Liver (tissue), 9 donors: Measurements from ENCODE around the gene IL33. TPM values are rescaled to one million over a fixed set of nuclear protein-coding genes. Genes with fewer than 3 reads are reported as not detected.

ENCODE experiments used
- DNase-seq: peaks from one replicate; pipeline ENCODE4 v3.0.0-alpha.2; 2017; ENCODE audit warnings: low spot score
- H3K27ac ChIP-seq, 2 donors: one replicate each; pipeline ENCODE4 v1.7.0; 2013; ENCODE audit warnings: inconsistent platforms in 2 of 2, low read length in 2 of 2, control low read depth in 1 of 2, low read depth in 1 of 2, mild to moderate bottlenecking in 1 of 2
- H3K27me3 ChIP-seq, 4 donors: one replicate each; pipeline versions ENCODE4 v1.6.1 to v1.7.0; 2013; ENCODE audit warnings: low read length in 3 of 4, inconsistent platforms in 1 of 4, mild to moderate bottlenecking in 1 of 4, moderate library complexity in 1 of 4; ENCODE audit not compliant: control insufficient read depth in 4 of 4, insufficient read depth in 4 of 4
- H3K36me3 ChIP-seq, 4 donors: one replicate each; pipeline versions ENCODE4 v1.6.1 to v1.7.0; 2013; ENCODE audit warnings: low read length in 3 of 4, mild to moderate bottlenecking in 3 of 4, low read depth in 1 of 4, moderate library complexity in 1 of 4; ENCODE audit not compliant: control insufficient read depth in 4 of 4, insufficient read depth in 3 of 4
- H3K4me1 ChIP-seq, 4 donors: one replicate each; pipeline versions ENCODE4 v1.6.1 to v1.7.0; 2013; ENCODE audit warnings: low read length in 3 of 4, mild to moderate bottlenecking in 3 of 4, moderate library complexity in 1 of 4; ENCODE audit not compliant: control insufficient read depth in 4 of 4, insufficient read depth in 4 of 4
- H3K4me3 ChIP-seq, 3 donors: one replicate each; pipeline versions ENCODE4 v1.6.1 to v1.7.0; 2013; ENCODE audit warnings: low read length in 3 of 3, control low read depth in 1 of 3, low read depth in 1 of 3, mild to moderate bottlenecking in 1 of 3
- H3K9ac ChIP-seq, 2 donors: one replicate each; pipeline ENCODE4 v1.7.0; 2013; ENCODE audit warnings: low read length in 2 of 2, mild to moderate bottlenecking in 2 of 2, moderate library complexity in 2 of 2, control low read depth in 1 of 2, low read depth in 1 of 2
- H3K9me3 ChIP-seq, 4 donors: one replicate each; pipeline versions ENCODE4 v1.6.1 to v1.7.0; 2013; ENCODE audit warnings: low read length in 3 of 4; ENCODE audit not compliant: control insufficient read depth in 4 of 4
- CTCF ChIP-seq: fragments of 150-350 bp; IDR thresholded peaks from 2 replicates; pipeline ENCODE4 v1.5.1; 2017; ENCODE audit warnings: improper control_type of control experiment, low read depth, low read length; ENCODE audit not compliant: missing input control
- EGR1 ChIP-seq, 2 donors: IDR thresholded peaks; 2 replicates each; pipeline ENCODE4 v1.6.1; 2016 to 2018; ENCODE audit warnings: antibody characterized with exemption in 2 of 2, low read depth in 2 of 2
- FOXA2 ChIP-seq: IDR thresholded peaks from 2 replicates; pipeline ENCODE4 v1.6.1; 2016; ENCODE audit warnings: antibody characterized with exemption
- GABPA ChIP-seq, 2 donors: IDR thresholded peaks in 1 of 2; conservative IDR thresholded peaks in 1 of 2; 2 replicates each; pipeline ENCODE4 v1.6.1; 2016; ENCODE audit warnings: antibody characterized with exemption in 2 of 2, mild to moderate bottlenecking in 1 of 2, moderate library complexity in 1 of 2
- HNF4A ChIP-seq, 2 donors: conservative IDR thresholded peaks; 2 replicates each; pipeline ENCODE4 v1.6.1; 2016; ENCODE audit warnings: antibody characterized with exemption in 2 of 2, mild to moderate bottlenecking in 2 of 2
- JUND ChIP-seq, 2 donors: IDR thresholded peaks; 2 replicates each; pipeline ENCODE4 v1.6.1; 2016; ENCODE audit warnings: antibody characterized with exemption in 2 of 2
- MAX ChIP-seq: IDR thresholded peaks from 2 replicates; pipeline ENCODE4 v1.6.1; 2016; ENCODE audit warnings: antibody characterized with exemption
- NR2F2 ChIP-seq: IDR thresholded peaks from 2 replicates; pipeline ENCODE4 v1.6.1; 2016; ENCODE audit warnings: antibody characterized with exemption
- RAD21 ChIP-seq, 2 donors: IDR thresholded peaks; 2 replicates each; pipeline ENCODE4 v1.6.1; 2016; ENCODE audit warnings: antibody characterized with exemption in 2 of 2, mild to moderate bottlenecking in 2 of 2
- RXRA ChIP-seq, 2 donors: IDR thresholded peaks; 2 replicates each; pipeline ENCODE4 v1.6.1; 2017 to 2018; ENCODE audit warnings: antibody characterized with exemption in 2 of 2, mild to moderate bottlenecking in 1 of 2
- TAF1 ChIP-seq: conservative IDR thresholded peaks from 2 replicates; pipeline ENCODE4 v1.6.1; 2016; ENCODE audit warnings: antibody characterized with exemption, mild to moderate bottlenecking
- YY1 ChIP-seq: IDR thresholded peaks from 2 replicates; pipeline ENCODE4 v1.6.1; 2016; ENCODE audit warnings: antibody characterized with exemption, mild to moderate bottlenecking
- ZBTB33 ChIP-seq: IDR thresholded peaks from 2 replicates; pipeline ENCODE4 v1.6.1; 2016; ENCODE audit warnings: antibody characterized with exemption
- WGBS: extraction: QIAGEN DNeasy Blood & Tissue Kit; methylation state at CpG from one replicate; pipeline ENCODE4 v1.1.7; 2013; 5-methylcytosine and 5-hydroxymethylcytosine counted together
- polyA plus RNA-seq, 2 donors: library from polyadenylated mRNA; stranded (reverse) in 1 of 2; unstranded in 1 of 2; fragments of 200-250 nt in 1 of 2; fragments of >200 nt in 1 of 2; fragmentation: Nextera tagmentation in 1 of 2; extraction: Ambion mirVana in 1 of 2; gene quantifications; one replicate each; pipeline versions ENCODE4 v1.2.1 to v1.2.3, GENCODE V29; 2013 to 2015
- total RNA-seq, 2 donors: library from RNA; depleted of rRNA; stranded (reverse); fragments of >200 nt; gene quantifications; one replicate each; pipeline ENCODE4 v1.2.3, GENCODE V29; 2014
- TF ChIP-seq, protein P1 (sequence below): IDR thresholded peaks from 2 replicates; pipeline ENCODE4 v1.6.1; 2016; ENCODE audit warnings: antibody characterized with exemption, mild to moderate bottlenecking
- TF ChIP-seq, protein P2 (sequence below): IDR thresholded peaks from 2 replicates; pipeline ENCODE4 v1.6.1; 2016; ENCODE audit warnings: antibody characterized with exemption
- donor health status: healthy.
- donor health status: healthy.
- donor health status: healthy.
- donor health status: healthy.
- donor health status: healthy.

Gene IL33
- total and polyA plus RNA-seq, 4 donors: 13.6 to 20.0 (median 16.4) TPM

DNA sequence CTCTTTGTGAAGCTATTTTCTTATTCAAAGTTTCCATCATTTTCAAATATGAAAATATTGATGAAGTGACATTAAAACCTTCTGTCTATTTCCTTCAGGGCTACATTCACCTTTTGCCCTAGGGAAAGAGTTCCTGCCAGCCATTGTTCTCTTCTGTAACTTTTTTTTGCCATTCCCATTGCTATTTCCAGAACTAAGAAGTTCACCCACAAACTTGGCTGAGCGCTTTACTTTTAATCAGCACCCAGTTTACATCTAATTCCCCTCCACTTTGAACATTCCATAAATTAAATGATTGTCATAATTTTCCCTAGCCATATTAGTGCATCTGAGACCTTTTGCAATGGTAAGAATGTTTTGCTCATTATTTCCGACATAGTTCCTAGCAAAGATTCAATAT, 4.4 kb downstream of the IL33 start:
- H3K4me3 ChIP-seq: no peak overlapping the region
- H3K9me3 ChIP-seq: no peaks in the 10 kb centered on the region
- no peak for DNase-seq
- H3K9ac ChIP-seq: no peak overlapping the region
- no peaks in the 10 kb centered on the region for H3K36me3 ChIP-seq
- TF ChIP-seq, protein P1, sequence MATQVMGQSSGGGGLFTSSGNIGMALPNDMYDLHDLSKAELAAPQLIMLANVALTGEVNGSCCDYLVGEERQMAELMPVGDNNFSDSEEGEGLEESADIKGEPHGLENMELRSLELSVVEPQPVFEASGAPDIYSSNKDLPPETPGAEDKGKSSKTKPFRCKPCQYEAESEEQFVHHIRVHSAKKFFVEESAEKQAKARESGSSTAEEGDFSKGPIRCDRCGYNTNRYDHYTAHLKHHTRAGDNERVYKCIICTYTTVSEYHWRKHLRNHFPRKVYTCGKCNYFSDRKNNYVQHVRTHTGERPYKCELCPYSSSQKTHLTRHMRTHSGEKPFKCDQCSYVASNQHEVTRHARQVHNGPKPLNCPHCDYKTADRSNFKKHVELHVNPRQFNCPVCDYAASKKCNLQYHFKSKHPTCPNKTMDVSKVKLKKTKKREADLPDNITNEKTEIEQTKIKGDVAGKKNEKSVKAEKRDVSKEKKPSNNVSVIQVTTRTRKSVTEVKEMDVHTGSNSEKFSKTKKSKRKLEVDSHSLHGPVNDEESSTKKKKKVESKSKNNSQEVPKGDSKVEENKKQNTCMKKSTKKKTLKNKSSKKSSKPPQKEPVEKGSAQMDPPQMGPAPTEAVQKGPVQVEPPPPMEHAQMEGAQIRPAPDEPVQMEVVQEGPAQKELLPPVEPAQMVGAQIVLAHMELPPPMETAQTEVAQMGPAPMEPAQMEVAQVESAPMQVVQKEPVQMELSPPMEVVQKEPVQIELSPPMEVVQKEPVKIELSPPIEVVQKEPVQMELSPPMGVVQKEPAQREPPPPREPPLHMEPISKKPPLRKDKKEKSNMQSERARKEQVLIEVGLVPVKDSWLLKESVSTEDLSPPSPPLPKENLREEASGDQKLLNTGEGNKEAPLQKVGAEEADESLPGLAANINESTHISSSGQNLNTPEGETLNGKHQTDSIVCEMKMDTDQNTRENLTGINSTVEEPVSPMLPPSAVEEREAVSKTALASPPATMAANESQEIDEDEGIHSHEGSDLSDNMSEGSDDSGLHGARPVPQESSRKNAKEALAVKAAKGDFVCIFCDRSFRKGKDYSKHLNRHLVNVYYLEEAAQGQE: no peak
- TF ChIP-seq NR2F2: peak; percentile 50
- 84% methylated on average over 2 of the region's 2 CpGs for WGBS
- no peak overlapping the region for H3K27ac ChIP-seq
- H3K4me1 ChIP-seq: no peaks in the 10 kb centered on the region
- H3K27me3 ChIP-seq: no peaks in the 10 kb centered on the region

DNA sequence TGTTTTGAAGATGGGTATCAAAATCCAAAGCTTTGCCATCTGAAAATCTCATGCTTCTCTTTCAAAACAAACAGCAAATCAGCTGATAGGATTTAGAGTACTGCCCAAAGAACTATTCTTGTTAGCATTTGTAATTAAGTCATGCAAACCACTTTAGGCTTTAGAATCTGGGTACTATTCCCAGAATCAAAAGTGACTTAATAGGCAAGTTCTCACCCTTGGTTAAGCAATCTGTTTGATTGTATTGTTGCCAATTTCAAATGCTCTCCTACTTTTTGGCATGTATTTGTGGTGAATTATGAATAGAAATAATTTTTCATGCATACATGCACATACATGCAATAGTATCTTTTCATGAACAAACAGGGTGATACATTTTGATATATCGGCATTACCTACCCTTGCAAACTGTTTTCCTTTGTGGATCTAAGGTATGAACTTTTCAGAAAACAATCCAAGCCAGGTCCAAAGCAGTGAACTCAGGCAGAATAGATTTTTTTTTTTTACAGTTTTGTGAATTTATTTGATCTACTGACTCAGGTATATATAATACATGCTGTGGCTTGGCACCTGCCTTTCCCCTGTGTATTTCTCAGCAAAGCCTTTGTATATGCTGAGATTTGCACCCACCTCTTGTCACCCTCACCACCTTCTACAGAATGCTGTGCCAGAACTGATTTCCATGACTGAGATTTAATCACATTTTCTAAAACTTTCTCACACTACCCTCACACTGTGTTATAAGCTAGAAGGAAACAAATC, 9.0 kb downstream of the IL33 start:
- no peak overlapping the region for H3K27ac ChIP-seq
- no peaks in the 10 kb centered on the region for H3K4me1 ChIP-seq
- 97% methylated on average over 1 of the region's 1 CpG for WGBS

GRCh38 chr9:6226696-6227095, 11.1 kb downstream of the IL33 start:
- H3K36me3 ChIP-seq: no peaks in the 10 kb centered on the region
- WGBS: 38% methylated on average over 1 of the region's 1 CpG
- no peak overlapping the region for H3K4me3 ChIP-seq
- no peak overlapping the region for H3K27ac ChIP-seq
- H3K4me1 ChIP-seq: no peaks in the 10 kb centered on the region
- H3K27me3 ChIP-seq: no peaks in the 10 kb centered on the region
- H3K9ac ChIP-seq: no peak overlapping the region
- H3K9me3 ChIP-seq: no peaks in the 10 kb centered on the region
- DNase-seq: no peak
- TF ChIP-seq MAX: no peak
- no peak for TF ChIP-seq ZBTB33
- TF ChIP-seq, protein P1: no peak
- no peak for TF ChIP-seq YY1
- TF ChIP-seq TAF1: no peak
- TF ChIP-seq CTCF: no peak
- TF ChIP-seq RXRA (IDR thresholded peaks at IDR 0.05): no peak
- TF ChIP-seq FOXA2: no peak
- no peak for TF ChIP-seq HNF4A (conservative IDR thresholded peaks at IDR 0.05)
- TF ChIP-seq, protein P2, sequence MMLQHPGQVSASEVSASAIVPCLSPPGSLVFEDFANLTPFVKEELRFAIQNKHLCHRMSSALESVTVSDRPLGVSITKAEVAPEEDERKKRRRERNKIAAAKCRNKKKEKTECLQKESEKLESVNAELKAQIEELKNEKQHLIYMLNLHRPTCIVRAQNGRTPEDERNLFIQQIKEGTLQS: no peak
- no peak for TF ChIP-seq RAD21 (IDR thresholded peaks at IDR 0.05)
- TF ChIP-seq EGR1 (IDR thresholded peaks at IDR 0.05; ENCODE audit: low read depth in 2 of 2): no peak
- no peak for TF ChIP-seq JUND (IDR thresholded peaks at IDR 0.05)
- TF ChIP-seq GABPA (IDR thresholded peaks at IDR 0.05 in 1 of 2, conservative IDR thresholded peaks at IDR 0.05 in 1 of 2): no peak
- TF ChIP-seq NR2F2: no peak

More for the DNA sequence above, 9.0 kb downstream of the IL33 start:
- Histone ChIP-seq H3K27me3 (no peaks in the 10 kb centered on the region), H3K4me3 (no peak overlapping the region), H3K9ac (no peak overlapping the region), H3K9me3 (no peaks in the 10 kb centered on the region), H3K36me3 (no peaks in the 10 kb centered on the region)
- no peak for TF ChIP-seq GABPA (IDR thresholded peaks at IDR 0.05 in 1 of 2, conservative IDR thresholded peaks at IDR 0.05 in 1 of 2)
- no peak for DNase-seq
